Measurements from ENCODE around the gene DDAH1. TPM values are rescaled to one million over a fixed set of nuclear protein-coding genes. Genes with fewer than 3 reads are reported as not detected.

DDAH1 gene
- polyA plus RNA-seq, 1 donor from 2014 or later = 42.7 TPM

DNA sequence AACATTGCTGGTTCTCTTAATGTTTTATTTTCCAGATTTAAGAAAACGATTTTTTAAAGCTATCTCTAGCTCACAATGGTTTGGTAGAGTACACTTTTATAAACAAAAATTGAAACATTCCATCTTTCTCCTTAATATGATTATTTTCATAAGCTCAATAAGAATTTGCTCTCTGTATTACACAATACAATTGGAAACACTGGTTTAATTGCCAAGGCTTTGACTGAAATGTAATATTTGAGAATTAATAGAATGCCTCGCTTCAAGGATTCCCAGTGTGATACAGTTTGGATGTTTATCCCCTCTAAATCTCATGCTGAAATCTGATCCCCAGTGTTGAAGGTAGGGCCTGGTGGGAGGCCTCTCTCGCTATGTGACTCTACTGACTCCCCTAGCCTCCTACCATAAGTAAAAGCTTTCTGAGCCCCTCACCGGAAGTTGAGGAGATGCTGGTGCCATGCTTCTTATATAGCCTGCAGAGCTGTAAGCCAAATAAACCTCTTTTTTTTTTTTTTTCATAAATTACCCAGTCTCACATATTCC, 67.4 kb downstream of the DDAH1 start:
- Histone ChIP-seq H3K9ac (ENCODE audit: low read length) (no peak overlapping the region), H4K20me1 (ENCODE audit: insufficient read depth) (no peaks in the 10 kb centered on the region), H3K79me2 (replicated peaks; ENCODE audit: insufficient read depth, low read length) (no peaks in the 10 kb centered on the region), H3K36me3 (ENCODE audit: insufficient read depth, low read length) (no peaks in the 10 kb centered on the region), H3K9me2 (ENCODE audit: insufficient read depth, low read length) (no peaks in the 10 kb centered on the region), H3K4me3 (ENCODE audit: low read length) (no peak overlapping the region), H3K27me3 (ENCODE audit: insufficient read depth, low read depth, low read length) (no peaks in the 10 kb centered on the region), H3K27ac (ENCODE audit: low read length) (no peak overlapping the region), H3K4me2 (ENCODE audit: low read length) (no peak overlapping the region), H2AFZ (ENCODE audit: low read depth, low read length) (no peak overlapping the region), H3K9me3 (ENCODE audit: low read length) (no peaks in the 10 kb centered on the region), H3F3A (ENCODE audit: insufficient read depth, low read length, poor library complexity, severe bottlenecking) (no peaks in the 10 kb centered on the region)
- TF ChIP-seq, protein P1, sequence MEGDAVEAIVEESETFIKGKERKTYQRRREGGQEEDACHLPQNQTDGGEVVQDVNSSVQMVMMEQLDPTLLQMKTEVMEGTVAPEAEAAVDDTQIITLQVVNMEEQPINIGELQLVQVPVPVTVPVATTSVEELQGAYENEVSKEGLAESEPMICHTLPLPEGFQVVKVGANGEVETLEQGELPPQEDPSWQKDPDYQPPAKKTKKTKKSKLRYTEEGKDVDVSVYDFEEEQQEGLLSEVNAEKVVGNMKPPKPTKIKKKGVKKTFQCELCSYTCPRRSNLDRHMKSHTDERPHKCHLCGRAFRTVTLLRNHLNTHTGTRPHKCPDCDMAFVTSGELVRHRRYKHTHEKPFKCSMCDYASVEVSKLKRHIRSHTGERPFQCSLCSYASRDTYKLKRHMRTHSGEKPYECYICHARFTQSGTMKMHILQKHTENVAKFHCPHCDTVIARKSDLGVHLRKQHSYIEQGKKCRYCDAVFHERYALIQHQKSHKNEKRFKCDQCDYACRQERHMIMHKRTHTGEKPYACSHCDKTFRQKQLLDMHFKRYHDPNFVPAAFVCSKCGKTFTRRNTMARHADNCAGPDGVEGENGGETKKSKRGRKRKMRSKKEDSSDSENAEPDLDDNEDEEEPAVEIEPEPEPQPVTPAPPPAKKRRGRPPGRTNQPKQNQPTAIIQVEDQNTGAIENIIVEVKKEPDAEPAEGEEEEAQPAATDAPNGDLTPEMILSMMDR (IDR thresholded peaks at IDR 0.05; ENCODE audit: poor library complexity, severe bottlenecking) = no peak
- TF ChIP-seq EZH2 (IDR thresholded peaks at IDR 0.05; ENCODE audit: borderline replicate concordance, insufficient read depth, low read length, poor library complexity, severe bottlenecking) (no peak), SMC3 (conservative IDR thresholded peaks at IDR 0.05; ENCODE audit: poor library complexity) (no peak), POLR2AphosphoS5 (IDR thresholded peaks at IDR 0.05) (no peak), RAD21 (conservative IDR thresholded peaks at IDR 0.05) (no peak), MXI1 (conservative IDR thresholded peaks at IDR 0.05; ENCODE audit: poor library complexity, severe bottlenecking) (no peak), TAF1 (IDR thresholded peaks at IDR 0.05; ENCODE audit: low read depth) (no peak), EP300 (conservative IDR thresholded peaks at IDR 0.05; ENCODE audit: poor library complexity, severe bottlenecking) (no peak)
- TF ChIP-seq, protein P2, sequence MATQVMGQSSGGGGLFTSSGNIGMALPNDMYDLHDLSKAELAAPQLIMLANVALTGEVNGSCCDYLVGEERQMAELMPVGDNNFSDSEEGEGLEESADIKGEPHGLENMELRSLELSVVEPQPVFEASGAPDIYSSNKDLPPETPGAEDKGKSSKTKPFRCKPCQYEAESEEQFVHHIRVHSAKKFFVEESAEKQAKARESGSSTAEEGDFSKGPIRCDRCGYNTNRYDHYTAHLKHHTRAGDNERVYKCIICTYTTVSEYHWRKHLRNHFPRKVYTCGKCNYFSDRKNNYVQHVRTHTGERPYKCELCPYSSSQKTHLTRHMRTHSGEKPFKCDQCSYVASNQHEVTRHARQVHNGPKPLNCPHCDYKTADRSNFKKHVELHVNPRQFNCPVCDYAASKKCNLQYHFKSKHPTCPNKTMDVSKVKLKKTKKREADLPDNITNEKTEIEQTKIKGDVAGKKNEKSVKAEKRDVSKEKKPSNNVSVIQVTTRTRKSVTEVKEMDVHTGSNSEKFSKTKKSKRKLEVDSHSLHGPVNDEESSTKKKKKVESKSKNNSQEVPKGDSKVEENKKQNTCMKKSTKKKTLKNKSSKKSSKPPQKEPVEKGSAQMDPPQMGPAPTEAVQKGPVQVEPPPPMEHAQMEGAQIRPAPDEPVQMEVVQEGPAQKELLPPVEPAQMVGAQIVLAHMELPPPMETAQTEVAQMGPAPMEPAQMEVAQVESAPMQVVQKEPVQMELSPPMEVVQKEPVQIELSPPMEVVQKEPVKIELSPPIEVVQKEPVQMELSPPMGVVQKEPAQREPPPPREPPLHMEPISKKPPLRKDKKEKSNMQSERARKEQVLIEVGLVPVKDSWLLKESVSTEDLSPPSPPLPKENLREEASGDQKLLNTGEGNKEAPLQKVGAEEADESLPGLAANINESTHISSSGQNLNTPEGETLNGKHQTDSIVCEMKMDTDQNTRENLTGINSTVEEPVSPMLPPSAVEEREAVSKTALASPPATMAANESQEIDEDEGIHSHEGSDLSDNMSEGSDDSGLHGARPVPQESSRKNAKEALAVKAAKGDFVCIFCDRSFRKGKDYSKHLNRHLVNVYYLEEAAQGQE (IDR thresholded peaks at IDR 0.05; ENCODE audit: borderline replicate concordance) = no peak

DNA sequence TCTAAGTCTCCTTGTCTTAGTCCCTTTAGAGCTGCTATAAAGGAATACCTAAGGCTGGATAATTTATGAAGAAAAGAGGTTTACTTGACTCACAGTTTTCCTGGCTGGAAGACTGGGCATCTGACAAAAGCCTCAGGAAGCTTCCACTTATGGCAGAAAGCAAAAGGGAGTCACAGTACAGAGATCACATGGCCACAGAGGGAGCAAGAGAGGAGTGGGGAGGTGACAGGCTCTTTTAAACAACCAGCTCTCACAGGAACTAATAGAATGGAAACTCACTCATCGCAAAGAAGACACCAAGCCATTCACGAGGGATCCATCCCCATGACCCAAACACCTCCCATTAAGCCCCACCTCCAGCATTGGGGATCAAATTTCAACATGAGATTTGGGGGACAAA, 68.8 kb downstream of the DDAH1 start:
- no peaks in the 10 kb centered on the region for H3F3A ChIP-seq (ENCODE audit: insufficient read depth, low read length, poor library complexity, severe bottlenecking)
- H3K27ac ChIP-seq (ENCODE audit: low read length) = no peak overlapping the region
- H3K27me3 ChIP-seq (ENCODE audit: insufficient read depth, low read depth, low read length) = no peaks in the 10 kb centered on the region
- H3K9me3 ChIP-seq (ENCODE audit: low read length) = no peaks in the 10 kb centered on the region
- H3K36me3 ChIP-seq (ENCODE audit: insufficient read depth, low read length) = no peaks in the 10 kb centered on the region
- H2AFZ ChIP-seq (ENCODE audit: low read depth, low read length) = no peak overlapping the region
- no peak overlapping the region for H3K9ac ChIP-seq (ENCODE audit: low read length)
- no peaks in the 10 kb centered on the region for H4K20me1 ChIP-seq (ENCODE audit: insufficient read depth)
- TF ChIP-seq, protein P2 (IDR thresholded peaks at IDR 0.05; ENCODE audit: borderline replicate concordance) = no peak
- no peak for TF ChIP-seq TAF1 (IDR thresholded peaks at IDR 0.05; ENCODE audit: low read depth)
- TF ChIP-seq, protein P1 (IDR thresholded peaks at IDR 0.05; ENCODE audit: poor library complexity, severe bottlenecking) = no peak
- TF ChIP-seq RAD21 (conservative IDR thresholded peaks at IDR 0.05) = no peak
- no peak for TF ChIP-seq EZH2 (IDR thresholded peaks at IDR 0.05; ENCODE audit: borderline replicate concordance, insufficient read depth, low read length, poor library complexity, severe bottlenecking)
- no peak for TF ChIP-seq MXI1 (conservative IDR thresholded peaks at IDR 0.05; ENCODE audit: poor library complexity, severe bottlenecking)
- TF ChIP-seq POLR2AphosphoS5 (IDR thresholded peaks at IDR 0.05) = no peak
- no peak for TF ChIP-seq SMC3 (conservative IDR thresholded peaks at IDR 0.05; ENCODE audit: poor library complexity)
- TF ChIP-seq EP300 (conservative IDR thresholded peaks at IDR 0.05; ENCODE audit: poor library complexity, severe bottlenecking) = no peak
- peaks cover 7% of the 10 kb centered on the region for H3K79me2 ChIP-seq (replicated peaks; ENCODE audit: insufficient read depth, low read length)
- H3K4me2 ChIP-seq (ENCODE audit: low read length) = no peak overlapping the region
- H3K9me2 ChIP-seq (ENCODE audit: insufficient read depth, low read length) = no peaks in the 10 kb centered on the region
- no peak overlapping the region for H3K4me3 ChIP-seq (ENCODE audit: low read length)

Data from neural cell (in vitro differentiated cells).